CMK (cell line): ENCODE results near the gene SORCS2.

Experiments
- DNase-seq: peaks from one replicate; pipeline ENCODE4 v3.0.0-alpha.2; 2010; ENCODE audit warnings: low read depth

Gene SORCS2

GRCh38 chr4:7222521-7222920, 30.2 kb downstream of the SORCS2 start:
- DNase-seq: no peak

- DNase-seq: no peak
Observed at GRCh38 chr4:7223541-7223940, 31.2 kb downstream of the SORCS2 start.

GRCh38 chr4:7224001-7224400, 31.7 kb downstream of the SORCS2 start:
- DNase-seq: no peak

- DNase-seq: no peak
Observed at GRCh38 chr4:7224878-7225533, 32.7 kb downstream of the SORCS2 start.

- no peak for DNase-seq
Observed at GRCh38 chr4:7226439-7226838, 34.1 kb downstream of the SORCS2 start.

- DNase-seq: peak; percentile 36
Observed at GRCh38 chr4:7227008-7227407, 34.7 kb downstream of the SORCS2 start.

- DNase-seq: no peak
Observed at GRCh38 chr4:7228734-7229133, 36.4 kb downstream of the SORCS2 start.

- DNase-seq: no peak
Observed at GRCh38 chr4:7232061-7232650, 39.8 kb downstream of the SORCS2 start.

GRCh38 chr4:7233006-7233580, 40.8 kb downstream of the SORCS2 start:
- no peak for DNase-seq

GRCh38 chr4:7233601-7234000, 41.3 kb downstream of the SORCS2 start:
- no peak for DNase-seq

- no peak for DNase-seq
Observed at GRCh38 chr4:7234355-7235029, 42.2 kb downstream of the SORCS2 start.

GRCh38 chr4:7235030-7235380, 42.7 kb downstream of the SORCS2 start:
- no peak for DNase-seq

GRCh38 chr4:7236847-7237246, 44.5 kb downstream of the SORCS2 start:
- no peak for DNase-seq

- DNase-seq: no peak
Observed at GRCh38 chr4:7237873-7238272, 45.5 kb downstream of the SORCS2 start.

- no peak for DNase-seq
Observed at GRCh38 chr4:7238300-7238960, 46.1 kb downstream of the SORCS2 start.

GRCh38 chr4:7239101-7239820, 46.9 kb downstream of the SORCS2 start:
- DNase-seq: no peak

GRCh38 chr4:7239844-7240243, 47.5 kb downstream of the SORCS2 start:
- no peak for DNase-seq

- no peak for DNase-seq
Observed at GRCh38 chr4:7240306-7240705, 48.0 kb downstream of the SORCS2 start.

GRCh38 chr4:7241597-7242125, 49.3 kb downstream of the SORCS2 start:
- no peak for DNase-seq

- DNase-seq: no peak
Observed at GRCh38 chr4:7242766-7243165, 50.4 kb downstream of the SORCS2 start.

GRCh38 chr4:7243609-7244330, 51.4 kb downstream of the SORCS2 start:
- DNase-seq: no peak
